Measurements from ENCODE around the gene DYNLT2B.

Gene DYNLT2B

DNA sequence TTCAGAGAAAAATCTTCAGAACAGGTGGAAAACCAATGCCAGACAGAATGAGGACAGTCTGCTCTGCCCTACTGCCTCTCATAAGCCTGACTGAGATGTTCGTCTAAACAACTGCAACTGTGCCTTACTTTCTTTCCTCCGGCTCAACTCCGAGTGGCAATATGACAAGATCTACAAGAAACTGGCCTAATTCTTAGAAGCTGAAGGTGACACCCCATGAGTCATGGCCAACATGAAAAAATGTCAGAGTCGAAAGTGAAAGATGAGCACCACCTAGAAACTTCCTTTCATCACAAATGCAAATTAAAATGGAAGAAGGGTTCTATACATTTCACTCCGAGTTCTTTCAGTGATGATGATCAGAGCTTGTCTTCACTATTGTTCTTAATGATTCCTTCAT lies 43.5 kb downstream of the DYNLT2B start:
- ATAC-seq = no peak
- TF ChIP-seq ARNTL (CRISPR knock-in tag; IDR thresholded peaks at IDR 0.05; ENCODE audit: borderline replicate concordance, low read depth) (no peak), PPARA (CRISPR knock-in tag; IDR thresholded peaks at IDR 0.05; ENCODE audit: borderline replicate concordance) (no peak), ZFP30 (CRISPR knock-in tag; IDR thresholded peaks at IDR 0.05) (no peak), RARB (CRISPR knock-in tag; IDR thresholded peaks at IDR 0.05) (no peak), GLIS3 (CRISPR knock-in tag; IDR thresholded peaks at IDR 0.05) (no peak)
- TF ChIP-seq, protein P1, sequence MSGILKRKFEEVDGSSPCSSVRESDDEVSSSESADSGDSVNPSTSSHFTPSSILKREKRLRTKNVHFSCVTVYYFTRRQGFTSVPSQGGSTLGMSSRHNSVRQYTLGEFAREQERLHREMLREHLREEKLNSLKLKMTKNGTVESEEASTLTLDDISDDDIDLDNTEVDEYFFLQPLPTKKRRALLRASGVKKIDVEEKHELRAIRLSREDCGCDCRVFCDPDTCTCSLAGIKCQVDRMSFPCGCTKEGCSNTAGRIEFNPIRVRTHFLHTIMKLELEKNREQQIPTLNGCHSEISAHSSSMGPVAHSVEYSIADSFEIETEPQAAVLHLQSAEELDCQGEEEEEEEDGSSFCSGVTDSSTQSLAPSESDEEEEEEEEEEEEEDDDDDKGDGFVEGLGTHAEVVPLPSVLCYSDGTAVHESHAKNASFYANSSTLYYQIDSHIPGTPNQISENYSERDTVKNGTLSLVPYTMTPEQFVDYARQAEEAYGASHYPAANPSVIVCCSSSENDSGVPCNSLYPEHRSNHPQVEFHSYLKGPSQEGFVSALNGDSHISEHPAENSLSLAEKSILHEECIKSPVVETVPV (CRISPR knock-in tag; IDR thresholded peaks at IDR 0.05) = no peak
- TF ChIP-seq, protein P2, sequence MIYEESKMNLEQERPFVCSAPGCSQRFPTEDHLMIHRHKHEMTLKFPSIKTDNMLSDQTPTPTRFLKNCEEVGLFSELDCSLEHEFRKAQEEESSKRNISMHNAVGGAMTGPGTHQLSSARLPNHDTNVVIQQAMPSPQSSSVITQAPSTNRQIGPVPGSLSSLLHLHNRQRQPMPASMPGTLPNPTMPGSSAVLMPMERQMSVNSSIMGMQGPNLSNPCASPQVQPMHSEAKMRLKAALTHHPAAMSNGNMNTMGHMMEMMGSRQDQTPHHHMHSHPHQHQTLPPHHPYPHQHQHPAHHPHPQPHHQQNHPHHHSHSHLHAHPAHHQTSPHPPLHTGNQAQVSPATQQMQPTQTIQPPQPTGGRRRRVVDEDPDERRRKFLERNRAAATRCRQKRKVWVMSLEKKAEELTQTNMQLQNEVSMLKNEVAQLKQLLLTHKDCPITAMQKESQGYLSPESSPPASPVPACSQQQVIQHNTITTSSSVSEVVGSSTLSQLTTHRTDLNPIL (CRISPR knock-in tag; IDR thresholded peaks at IDR 0.05; ENCODE audit: low read depth) = no peak

DNA sequence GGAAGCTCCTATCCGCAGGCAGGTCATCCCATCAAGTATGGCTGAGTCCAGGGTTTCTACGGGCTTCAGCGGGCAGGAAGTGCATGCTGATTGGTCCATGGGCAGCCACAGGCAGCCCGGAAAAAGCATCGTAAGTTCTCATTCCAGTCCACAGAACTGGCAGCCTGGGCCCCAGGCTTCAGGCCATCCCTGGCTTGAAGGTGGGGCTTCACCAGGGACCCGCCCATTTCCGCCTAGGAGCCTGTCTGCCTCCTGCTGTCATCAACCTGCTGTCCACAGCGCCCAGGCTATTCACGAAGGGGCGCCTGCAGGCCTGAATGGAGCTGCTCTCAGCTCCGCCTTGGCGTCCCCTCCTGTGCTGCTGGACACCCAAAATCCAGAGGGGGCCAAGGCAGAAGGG lies 44.4 kb downstream of the DYNLT2B start:
- TF ChIP-seq BACH2 (CRISPR knock-in tag; IDR thresholded peaks at IDR 0.05; ENCODE audit: borderline replicate concordance) = no peak
- no peak for ATAC-seq

DNA sequence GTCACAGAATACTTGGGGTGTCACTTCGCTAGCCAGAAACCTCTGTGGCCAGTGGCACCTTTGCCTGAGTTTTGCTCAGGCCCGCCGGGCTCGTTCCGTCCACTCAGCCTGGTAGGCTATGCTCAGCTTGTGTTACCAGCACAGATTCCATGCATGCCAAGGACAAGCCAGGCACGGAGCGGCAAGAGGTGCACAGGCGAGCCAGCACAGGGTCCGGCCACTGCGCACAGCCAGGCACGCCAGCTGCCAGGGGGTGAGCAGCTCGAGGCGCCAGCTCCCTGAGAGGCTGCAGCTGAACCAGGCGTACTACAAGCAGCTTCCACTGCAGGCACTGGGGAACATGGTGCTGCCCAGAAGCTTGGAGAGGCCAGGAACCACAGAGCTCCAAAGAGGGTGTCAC lies 45.2 kb downstream of the DYNLT2B start:
- ATAC-seq = no peak
- TF ChIP-seq ESRRG (CRISPR knock-in tag; IDR thresholded peaks at IDR 0.05) = no peak
- no peak for TF ChIP-seq ARNTL (CRISPR knock-in tag; IDR thresholded peaks at IDR 0.05; ENCODE audit: borderline replicate concordance, low read depth)
- no peak for TF ChIP-seq RARB (CRISPR knock-in tag; IDR thresholded peaks at IDR 0.05)
- TF ChIP-seq ZNF70 (CRISPR knock-in tag; IDR thresholded peaks at IDR 0.05) = no peak
- TF ChIP-seq ZFP3 (CRISPR knock-in tag; IDR thresholded peaks at IDR 0.05) = no peak
- TF ChIP-seq ZFP30 (CRISPR knock-in tag; IDR thresholded peaks at IDR 0.05) = no peak
- TF ChIP-seq CSDC2 (CRISPR knock-in tag; IDR thresholded peaks at IDR 0.05) = no peak
- no peak for TF ChIP-seq TCF4 (CRISPR knock-in tag; IDR thresholded peaks at IDR 0.05; ENCODE audit: borderline replicate concordance)
- TF ChIP-seq TOX (CRISPR knock-in tag; IDR thresholded peaks at IDR 0.05; ENCODE audit: borderline replicate concordance) = no peak
- TF ChIP-seq, protein P1 (CRISPR knock-in tag; IDR thresholded peaks at IDR 0.05) = no peak
- TF ChIP-seq OSR1 (CRISPR knock-in tag; IDR thresholded peaks at IDR 0.05) = no peak
- no peak for TF ChIP-seq BACH2 (CRISPR knock-in tag; IDR thresholded peaks at IDR 0.05; ENCODE audit: borderline replicate concordance)
- TF ChIP-seq ZC3H10 (CRISPR knock-in tag; IDR thresholded peaks at IDR 0.05) = no peak
- TF ChIP-seq, protein P2 (CRISPR knock-in tag; IDR thresholded peaks at IDR 0.05; ENCODE audit: low read depth) = no peak
- TF ChIP-seq, protein P3, sequence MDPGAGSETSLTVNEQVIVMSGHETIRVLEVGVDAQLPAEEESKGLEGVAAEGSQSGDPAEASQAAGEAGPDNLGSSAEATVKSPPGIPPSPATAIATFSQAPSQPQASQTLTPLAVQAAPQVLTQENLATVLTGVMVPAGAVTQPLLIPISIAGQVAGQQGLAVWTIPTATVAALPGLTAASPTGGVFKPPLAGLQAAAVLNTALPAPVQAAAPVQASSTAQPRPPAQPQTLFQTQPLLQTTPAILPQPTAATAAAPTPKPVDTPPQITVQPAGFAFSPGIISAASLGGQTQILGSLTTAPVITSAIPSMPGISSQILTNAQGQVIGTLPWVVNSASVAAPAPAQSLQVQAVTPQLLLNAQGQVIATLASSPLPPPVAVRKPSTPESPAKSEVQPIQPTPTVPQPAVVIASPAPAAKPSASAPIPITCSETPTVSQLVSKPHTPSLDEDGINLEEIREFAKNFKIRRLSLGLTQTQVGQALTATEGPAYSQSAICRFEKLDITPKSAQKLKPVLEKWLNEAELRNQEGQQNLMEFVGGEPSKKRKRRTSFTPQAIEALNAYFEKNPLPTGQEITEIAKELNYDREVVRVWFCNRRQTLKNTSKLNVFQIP (CRISPR knock-in tag; IDR thresholded peaks at IDR 0.05; ENCODE audit: borderline replicate concordance, low read depth) = no peak
- no peak for TF ChIP-seq GLIS3 (CRISPR knock-in tag; IDR thresholded peaks at IDR 0.05)
- no peak for TF ChIP-seq SNAI2 (CRISPR knock-in tag; IDR thresholded peaks at IDR 0.05)
- TF ChIP-seq ISL1 (CRISPR knock-in tag; IDR thresholded peaks at IDR 0.05) = no peak

DNA sequence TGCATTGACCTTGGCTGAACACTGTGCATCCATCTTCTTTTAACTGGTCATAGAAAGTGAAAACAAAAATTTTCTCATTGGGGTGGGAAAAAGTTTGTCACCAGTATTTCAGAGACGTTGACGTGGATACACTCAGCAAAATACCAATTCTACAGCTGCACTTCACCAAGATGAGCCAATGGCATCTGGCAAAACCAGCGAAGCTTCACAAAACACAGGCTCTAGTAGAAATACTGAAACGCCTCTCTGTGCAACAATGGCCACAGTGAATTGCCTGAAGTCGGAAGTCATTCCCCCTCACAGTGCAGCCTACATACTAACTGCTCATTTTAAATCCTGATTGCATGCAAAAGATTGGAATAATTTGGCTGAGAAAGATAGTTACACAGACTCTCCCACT lies 47.5 kb downstream of the DYNLT2B start:
- no peak for ATAC-seq
- TF ChIP-seq PPARA (CRISPR knock-in tag; IDR thresholded peaks at IDR 0.05; ENCODE audit: borderline replicate concordance) = no peak
- TF ChIP-seq, protein P1 (CRISPR knock-in tag; IDR thresholded peaks at IDR 0.05) = no peak
- no peak for TF ChIP-seq RARB (CRISPR knock-in tag; IDR thresholded peaks at IDR 0.05)
- no peak for TF ChIP-seq GLIS3 (CRISPR knock-in tag; IDR thresholded peaks at IDR 0.05)
- TF ChIP-seq ZNF565 (CRISPR knock-in tag; conservative IDR thresholded peaks at IDR 0.05; ENCODE audit: low read depth) = no peak
- no peak for TF ChIP-seq TOX (CRISPR knock-in tag; IDR thresholded peaks at IDR 0.05; ENCODE audit: borderline replicate concordance)
- no peak for TF ChIP-seq ZFP30 (CRISPR knock-in tag; IDR thresholded peaks at IDR 0.05)

Data from SK-N-SH treated with all-trans-retinoic acid at 6 μM for 48 hours (cell line).